ENCODE results near the gene CLIC3.

GRCh38 chr9:137018761-137019559 lies 22.6 kb upstream of the CLIC3 start:
- TF ChIP-seq POLR2A (IDR thresholded peaks at IDR 0.05) (no peak), CTCF (IDR thresholded peaks at IDR 0.05) (no peak)

Measured in Peyer's patch (tissue), 4 donors.